Effector CD8-positive, alpha-beta T cell (primary cell): Measurements from ENCODE around the gene TSPAN31.
A peak's percentile ranks its signal among the peaks of the same experiment; 100 is the strongest.
"Not testable (repeated sequence)": the region's sequence is repeated elsewhere in the genome, so short reads cannot be mapped to it uniquely, and the experiment has no call there.

Source experiments
- DNase-seq: peaks from one replicate; lab custom pipeline; 2025; lab: John Stamatoyannopoulos, UW
- total RNA-seq, 4 experiments: gene quantifications; one replicate each; lab custom pipeline; 2026; lab: John Stamatoyannopoulos, UW

Gene TSPAN31, protein sequence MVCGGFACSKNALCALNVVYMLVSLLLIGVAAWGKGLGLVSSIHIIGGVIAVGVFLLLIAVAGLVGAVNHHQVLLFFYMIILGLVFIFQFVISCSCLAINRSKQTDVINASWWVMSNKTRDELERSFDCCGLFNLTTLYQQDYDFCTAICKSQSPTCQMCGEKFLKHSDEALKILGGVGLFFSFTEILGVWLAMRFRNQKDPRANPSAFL
- total RNA-seq = 21.7 to 44.4 (median 36.0) reads per million in 4 experiments

DNA sequence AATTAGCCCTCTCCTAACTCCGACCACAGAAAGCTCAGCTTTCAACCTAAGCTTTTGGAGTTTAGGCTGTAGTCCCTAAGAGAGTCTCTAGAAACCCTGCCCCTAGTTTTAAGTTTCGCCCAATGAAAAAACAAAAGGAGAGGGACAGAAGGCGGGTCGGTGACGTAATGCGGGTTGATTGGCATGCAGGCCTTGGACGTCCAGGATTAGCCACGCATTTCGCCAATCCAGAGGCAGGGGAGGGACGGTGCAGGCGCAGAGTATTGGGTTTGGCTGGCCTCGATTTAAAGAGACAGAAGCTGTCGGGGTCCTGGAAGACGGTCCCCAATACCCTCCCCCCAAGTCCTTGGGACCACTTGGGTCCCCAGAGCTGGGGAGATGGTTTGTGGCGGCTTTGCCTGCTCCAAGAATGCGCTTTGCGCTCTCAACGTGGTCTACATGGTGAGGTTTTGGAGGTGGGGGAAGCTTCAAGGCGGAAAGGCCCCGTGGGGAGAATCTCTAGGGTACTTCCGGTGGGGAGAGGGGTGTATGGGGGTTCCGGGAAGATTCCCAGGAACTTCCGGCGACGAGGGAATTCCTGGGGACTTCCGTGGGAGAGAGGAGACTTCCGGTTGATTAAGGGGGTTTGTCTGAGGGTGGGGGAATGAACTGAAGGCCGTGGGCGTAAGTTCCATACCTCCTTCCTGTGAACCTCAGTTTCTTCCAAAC is at the start of gene TSPAN31:
Gene TSPAN31, plus strand, starts transcription at position 263 of the 708 bp plus-strand sequence. Its CDS starts 116 bp downstream, at position 379.
- peak; percentile 88 for DNase-seq

DNA sequence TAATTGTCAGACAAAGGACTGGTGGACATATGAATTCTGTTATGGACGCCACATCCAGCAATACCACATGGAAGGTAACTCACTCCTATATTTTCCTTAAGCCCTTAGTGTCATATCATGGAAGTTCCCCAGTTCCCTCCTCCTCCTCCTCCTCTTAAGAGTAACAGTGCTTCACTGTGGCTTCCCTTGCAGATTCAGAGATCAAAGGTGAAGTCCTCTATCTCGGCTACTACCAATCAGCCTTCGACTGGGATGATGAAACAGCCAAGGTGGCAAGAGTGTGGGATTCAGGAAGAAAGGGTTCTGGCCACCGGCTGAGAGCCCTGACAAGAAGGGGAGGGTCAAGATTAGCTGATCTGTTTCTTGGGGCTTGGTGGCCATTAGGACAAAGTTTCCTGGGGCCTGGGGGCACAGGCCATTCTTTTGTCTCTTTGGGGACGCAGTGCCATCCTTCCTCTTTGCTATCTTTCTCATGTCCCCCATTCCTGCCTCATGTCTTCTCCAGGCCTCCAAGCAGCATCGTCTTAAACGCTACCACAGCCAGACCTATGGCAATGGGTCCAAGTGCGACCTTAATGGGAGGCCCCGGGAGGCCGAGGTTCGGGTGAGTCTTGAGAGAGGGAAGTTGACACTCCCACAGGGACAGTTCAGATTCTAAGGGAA is 48.9 kb upstream of the TSPAN31 start:
- no peak for DNase-seq

DNA sequence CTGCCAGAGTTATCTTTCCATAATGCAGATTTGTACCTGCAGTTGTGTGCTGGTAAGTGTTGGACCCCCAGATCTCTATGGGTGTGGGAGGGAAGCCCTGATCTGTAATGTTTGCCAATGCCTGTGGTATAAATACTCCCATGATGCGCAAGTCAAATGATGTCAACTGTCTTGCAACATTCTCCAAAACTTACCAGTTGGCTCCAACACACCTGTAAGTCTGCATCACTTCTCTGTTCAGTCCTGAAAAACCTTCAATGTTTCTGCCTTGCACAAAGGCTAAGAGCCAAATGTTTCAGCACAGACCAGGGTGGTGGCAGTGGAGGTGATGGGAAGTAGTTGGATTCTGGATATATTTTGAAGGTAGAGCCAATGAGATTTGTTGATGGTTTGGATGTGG is 47.8 kb upstream of the TSPAN31 start:
- no peak for DNase-seq

DNA sequence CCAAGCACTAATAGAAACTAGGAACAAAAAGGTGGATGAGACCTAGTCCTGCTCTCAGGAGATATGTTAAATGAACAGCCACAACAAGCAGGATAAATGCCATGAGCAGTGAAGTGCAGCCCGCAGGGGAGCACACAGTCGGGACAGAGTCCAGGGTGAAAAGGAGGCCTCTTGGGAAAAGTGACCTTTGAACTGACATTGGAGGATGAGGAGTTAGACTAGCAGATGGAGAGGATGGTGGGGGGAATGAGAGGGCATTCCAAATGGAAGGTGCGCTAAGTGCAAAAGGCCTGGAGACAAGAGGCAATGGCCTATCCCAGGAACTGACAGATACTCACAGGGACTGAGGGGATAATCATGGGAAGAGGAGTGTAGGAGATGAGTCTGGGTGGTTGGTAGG is 46.4 kb upstream of the TSPAN31 start:
- no peak for DNase-seq

DNA sequence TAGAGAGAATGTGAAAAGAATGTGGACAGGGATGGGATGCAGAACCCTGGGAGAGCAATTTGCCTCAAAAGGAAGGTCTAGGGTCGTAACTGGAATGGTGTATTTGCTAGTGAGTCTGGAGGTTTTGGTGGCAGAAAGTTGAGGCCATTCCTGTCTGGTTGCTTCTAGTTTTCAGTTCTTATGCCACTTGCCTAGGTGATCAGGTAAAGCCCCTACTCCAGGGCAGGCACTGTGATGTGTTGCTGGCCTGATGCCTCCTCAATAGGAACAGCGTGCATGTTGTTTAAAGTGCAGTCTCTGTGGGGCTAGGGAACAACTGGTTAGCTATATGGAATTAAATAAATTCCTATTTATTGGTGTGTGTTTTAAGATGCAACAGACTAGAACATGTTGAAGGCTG is 44.5 kb upstream of the TSPAN31 start:
- no peak for DNase-seq

DNA sequence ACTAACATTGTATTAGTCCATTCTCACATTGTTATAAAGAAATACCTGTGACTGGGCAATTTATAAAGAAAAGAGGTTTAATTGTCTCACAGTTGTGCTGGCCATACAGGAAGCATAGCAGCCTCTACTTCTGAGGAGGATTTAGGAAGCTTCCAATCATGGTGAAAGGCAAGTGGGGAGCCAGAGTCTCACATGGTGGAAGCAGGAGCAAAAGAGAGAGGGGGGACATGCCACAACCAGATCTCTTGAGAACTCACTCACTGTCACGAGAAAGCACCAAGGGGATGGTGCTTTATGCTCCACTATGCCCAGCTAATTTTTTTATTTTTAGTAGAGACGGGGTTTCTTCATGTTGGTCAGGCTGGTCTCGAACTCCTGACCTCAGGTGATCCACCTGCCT is 37.6 kb upstream of the TSPAN31 start:
- DNase-seq = no peak

DNA sequence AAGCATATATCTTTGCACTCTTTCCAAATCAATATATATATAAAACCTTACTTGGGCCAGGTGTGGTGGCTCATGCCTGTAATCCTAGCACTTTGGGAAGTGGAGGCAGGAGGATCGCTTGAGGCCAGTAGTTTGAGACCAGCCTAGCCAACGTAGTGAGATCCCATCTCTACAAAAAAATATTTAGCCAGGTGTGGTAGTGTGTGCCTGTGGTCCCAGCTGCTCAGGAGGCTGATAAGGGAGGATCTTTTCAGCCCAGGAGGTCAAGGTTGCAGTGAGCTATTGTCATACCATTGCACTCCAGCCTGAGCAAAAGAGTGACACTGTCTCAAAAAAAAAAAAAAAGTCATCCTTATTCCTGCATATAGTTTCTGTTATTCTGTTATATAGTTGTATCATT is 36.5 kb upstream of the TSPAN31 start:
- no peak for DNase-seq

DNA sequence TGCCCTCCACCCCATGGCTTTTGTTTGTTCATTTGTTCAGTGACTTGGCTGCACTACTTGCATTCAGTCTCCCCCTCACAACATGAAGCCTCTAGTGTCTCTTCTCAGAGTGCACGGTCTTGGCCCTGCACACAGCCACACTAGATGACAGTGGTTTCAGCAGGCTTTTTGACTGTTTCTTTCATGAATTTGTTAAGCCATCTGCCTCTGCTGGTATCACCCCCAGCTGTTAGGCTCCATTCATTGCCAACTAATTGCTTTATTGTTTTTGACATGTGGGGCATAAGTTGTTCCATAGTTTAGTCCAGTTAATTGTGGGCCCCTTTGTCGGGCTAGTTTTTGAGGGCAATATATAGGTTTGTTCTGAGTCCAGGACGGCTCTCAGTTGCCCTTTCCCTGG is 32.1 kb upstream of the TSPAN31 start:
- no peak for DNase-seq

DNA sequence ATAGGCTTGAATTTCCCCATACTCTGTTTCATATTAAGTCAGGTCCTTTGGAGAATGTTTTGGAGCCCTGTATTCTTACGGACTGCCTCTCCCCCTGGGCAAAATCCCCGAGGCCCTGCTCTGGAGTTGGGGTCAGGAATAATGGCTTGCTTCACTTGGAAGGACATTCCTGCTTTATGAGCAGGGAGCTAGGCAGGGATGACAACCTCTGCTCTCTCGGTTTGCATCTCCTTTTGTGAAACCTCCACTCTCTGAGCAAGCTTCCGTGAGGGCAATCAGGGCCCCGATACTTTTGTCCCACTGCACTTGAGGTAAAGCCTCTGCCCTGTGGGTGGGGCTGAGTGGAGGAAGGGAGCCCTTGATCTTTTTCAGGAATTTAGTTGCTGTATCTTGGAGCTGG is 31.6 kb upstream of the TSPAN31 start:
- no peak for DNase-seq

DNA sequence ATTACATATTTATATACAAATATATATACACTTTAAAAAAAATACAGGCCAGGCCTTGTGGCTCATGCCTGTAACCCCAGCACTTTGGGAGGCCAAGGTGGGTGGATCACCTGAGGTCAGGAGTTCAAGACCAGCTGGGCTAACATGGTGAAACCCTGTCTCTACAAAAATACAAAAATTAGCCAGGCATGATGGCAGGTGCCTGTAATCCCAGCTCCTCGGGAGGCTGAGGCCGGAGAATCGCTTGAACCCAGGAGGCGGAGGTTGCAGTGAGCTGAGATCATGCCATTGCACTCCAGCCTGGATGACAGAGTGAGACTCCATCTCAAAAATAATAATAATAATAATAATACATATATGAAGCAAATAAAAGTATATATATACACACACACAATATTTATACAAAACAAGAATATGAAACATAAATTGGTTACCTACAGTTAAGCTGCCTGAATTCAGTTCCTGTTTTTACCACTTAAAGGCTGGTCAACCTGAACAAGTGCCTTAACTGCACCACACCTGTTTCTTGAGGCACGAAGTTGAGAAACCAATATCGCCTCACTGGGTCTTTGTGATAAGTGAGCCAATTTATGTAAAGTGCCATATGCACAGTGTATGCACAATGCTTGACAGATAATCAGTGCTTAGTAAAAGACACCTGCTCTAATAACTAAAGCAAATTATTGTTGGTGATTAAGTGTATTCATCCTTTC is 29.6 kb upstream of the TSPAN31 start:
- DNase-seq = not testable (repeated sequence)

DNA sequence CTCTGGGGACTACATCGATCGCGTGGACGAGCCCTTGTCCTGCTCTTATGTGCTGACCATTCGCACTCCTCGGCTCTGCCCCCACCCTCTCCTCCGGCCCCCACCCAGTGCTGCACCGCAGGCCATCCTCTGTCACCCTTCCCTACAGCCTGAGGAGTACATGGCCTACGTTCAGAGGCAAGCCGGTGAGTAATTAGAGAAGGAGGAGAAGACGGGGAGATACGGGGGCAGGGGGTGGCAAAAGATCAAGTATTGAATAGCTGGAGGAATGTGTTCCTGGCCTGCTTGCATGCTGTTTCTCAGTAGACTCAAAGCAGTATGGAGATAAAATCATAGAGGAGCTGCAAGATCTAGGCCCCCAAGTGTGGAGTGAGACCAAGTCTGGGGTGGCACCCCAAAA is 29.1 kb upstream of the TSPAN31 start:
- DNase-seq = no peak

DNA sequence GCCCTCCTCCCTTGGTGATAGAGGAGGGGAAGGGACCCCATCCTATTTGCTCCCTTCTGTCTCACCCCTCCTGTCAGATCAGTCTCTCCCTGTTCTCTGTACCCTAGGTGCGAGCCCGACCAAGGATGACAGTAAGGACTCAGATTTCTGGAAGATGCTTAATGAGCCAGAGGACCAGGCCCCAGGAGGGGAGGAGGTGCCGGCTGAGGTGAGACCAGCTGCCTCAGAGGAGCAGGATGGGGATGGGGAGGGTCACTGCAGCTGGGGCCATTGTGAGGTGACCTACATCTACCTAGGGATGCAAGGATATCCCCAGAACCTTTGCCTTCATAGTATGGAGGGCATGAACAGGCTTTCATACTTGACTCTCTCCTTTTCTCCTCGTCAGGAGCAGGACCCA is 28.5 kb upstream of the TSPAN31 start:
- DNase-seq = no peak

DNA sequence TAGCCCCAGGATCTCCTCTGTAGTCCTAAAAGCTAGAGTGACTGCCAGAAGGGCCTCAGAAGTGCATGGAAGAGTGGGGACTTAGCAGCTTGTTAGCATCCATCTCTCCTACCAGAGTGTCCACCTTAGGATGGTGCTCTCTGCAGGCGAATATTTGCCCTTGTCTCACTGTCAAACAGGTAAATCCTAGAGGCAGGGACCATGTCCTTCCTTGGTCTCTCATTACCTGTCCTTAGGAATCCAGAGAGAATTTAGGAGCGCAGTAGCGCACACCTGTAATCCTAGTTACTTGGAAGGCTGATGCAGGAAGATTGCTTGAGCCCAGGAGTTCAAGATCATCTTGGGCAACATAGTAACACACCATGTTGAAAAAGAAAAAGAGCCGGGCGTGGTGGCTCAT is 27.7 kb upstream of the TSPAN31 start:
- DNase-seq = no peak

DNA sequence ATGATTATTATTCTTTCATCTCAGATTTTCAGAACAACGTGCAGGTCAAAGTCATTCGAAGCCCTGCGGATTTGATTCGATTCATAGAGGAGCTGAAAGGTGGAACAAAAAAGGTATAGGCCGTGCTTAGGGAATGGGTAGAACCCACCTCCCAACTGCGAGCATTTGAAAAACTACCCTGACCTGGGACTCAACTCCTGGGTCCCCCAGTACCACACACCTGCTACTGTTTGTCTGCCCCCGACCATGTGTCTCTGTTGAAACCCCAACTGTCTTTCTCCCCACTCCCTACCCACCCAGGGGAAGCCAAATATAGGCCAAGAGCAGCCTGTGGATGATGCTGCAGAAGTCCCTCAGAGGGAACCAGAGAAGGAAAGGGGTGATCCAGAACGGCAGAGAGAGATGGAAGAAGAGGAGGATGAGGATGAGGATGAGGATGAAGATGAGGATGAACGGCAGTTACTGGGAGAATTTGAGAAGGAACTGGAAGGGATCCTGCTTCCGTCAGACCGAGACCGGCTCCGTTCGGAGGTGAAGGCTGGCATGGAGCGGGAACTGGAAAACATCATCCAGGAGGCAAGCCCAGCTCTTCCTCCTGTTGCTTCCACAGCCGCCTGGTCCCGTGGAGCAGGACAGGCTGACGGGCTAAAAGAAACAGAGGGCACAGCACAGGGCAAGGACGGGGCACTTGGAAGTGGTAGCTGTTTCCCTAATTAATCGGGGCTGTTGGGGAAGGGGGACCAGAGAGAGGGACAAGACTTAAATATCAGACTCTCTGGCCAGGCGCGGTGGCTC is 26.8 kb upstream of the TSPAN31 start:
- DNase-seq = no peak

DNA sequence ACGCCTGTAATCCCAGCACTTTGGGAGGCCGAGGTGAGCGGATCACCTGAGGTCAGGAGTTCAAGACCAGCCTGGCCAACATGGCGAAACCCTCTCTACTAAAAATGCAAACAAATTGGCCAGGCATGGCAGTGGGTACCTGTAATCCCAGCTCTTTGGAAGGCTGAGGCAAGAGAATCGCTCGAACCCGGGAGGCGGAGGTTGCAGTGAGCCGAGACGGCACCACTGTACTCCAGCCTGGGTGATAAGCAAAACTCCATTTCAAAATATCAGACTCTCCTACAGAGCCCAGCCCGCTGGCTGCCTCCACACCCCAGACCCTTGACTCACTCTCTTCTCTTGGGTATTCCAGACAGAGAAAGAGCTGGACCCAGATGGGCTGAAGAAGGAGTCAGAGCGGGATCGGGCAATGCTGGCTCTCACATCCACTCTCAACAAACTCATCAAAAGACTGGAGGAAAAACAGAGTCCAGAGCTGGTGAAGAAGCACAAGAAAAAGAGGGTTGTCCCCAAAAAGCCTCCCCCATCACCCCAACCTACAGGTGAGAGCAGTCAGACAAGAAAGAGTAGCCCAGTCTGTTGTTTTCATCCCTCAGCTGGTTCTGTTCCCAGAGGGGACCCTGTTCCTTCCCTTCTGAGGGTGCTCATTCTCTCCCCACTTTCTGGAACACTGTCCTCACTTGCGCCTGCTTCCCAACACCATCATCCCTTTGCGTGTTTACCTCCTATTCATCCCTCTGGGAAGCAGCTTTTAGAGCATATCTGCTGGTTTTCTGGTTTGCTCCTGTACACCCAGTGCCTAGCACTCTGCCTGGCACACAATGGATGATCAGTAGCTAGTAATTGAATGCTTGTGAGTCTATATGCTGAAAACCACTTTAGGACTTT is 26.0 kb upstream of the TSPAN31 start:
- DNase-seq = no peak

DNA sequence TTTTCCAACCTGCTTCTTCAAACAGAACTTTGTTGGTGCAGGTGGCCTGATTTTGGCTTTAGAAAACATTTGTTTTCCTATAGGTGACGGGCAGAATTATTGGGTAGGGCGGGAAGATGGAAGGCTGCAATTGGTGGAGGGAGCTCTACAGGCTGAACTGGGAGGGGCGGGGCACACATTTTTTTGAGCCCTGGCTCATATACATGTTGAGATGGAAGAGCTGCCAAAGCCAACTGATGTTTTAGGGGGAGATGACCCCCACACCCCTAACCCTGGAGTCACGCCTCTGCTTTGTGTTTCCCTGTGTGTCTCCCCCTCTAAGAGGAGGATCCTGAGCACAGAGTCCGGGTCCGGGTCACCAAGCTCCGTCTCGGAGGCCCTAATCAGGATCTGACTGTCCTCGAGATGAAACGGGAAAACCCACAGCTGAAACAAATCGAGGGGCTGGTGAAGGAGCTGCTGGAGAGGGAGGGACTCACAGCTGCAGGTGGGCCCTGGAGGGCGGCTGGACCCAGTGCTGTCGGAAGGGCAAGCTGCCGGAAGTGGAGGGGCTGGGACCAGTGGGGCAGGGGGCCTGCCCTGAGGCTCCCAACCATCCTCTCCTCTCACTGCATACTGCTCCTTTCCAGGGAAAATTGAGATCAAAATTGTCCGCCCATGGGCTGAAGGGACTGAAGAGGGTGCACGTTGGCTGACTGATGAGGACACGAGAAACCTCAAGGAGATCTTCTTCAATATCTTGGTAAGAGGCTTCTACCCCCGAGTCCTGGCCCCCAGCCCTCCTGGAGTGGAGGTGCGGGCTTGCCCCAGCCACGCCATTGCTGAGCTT is 24.8 kb upstream of the TSPAN31 start:
- no peak for DNase-seq

DNA sequence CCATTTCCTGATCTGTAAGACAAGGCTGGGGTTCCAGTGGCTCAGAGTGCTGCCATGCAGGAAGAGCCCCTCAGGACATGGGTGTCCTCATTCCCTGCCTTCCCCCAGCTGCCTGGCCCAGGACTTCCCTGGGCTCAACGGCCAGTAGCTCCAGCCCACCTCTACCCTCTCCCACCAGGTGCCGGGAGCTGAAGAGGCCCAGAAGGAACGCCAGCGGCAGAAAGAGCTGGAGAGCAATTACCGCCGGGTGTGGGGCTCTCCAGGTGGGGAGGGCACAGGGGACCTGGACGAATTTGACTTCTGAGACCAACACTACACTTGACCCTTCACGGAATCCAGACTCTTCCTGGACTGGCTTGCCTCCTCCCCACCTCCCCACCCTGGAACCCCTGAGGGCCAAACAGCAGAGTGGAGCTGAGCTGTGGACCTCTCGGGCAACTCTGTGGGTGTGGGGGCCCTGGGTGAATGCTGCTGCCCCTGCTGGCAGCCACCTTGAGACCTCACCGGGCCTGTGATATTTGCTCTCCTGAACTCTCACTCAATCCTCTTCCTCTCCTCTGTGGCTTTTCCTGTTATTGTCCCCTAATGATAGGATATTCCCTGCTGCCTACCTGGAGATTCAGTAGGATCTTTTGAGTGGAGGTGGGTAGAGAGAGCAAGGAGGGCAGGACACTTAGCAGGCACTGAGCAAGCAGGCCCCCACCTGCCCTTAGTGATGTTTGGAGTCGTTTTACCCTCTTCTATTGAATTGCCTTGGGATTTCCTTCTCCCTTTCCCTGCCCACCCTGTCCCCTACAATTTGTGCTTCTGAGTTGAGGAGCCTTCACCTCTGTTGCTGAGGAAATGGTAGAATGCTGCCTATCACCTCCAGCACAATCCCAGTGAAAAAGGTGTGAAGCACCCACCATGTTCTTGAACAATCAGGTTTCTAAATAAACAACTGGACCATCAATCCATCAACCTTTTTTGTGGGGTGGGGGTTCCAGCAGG is 23.9 kb upstream of the TSPAN31 start:
- no peak for DNase-seq

DNA sequence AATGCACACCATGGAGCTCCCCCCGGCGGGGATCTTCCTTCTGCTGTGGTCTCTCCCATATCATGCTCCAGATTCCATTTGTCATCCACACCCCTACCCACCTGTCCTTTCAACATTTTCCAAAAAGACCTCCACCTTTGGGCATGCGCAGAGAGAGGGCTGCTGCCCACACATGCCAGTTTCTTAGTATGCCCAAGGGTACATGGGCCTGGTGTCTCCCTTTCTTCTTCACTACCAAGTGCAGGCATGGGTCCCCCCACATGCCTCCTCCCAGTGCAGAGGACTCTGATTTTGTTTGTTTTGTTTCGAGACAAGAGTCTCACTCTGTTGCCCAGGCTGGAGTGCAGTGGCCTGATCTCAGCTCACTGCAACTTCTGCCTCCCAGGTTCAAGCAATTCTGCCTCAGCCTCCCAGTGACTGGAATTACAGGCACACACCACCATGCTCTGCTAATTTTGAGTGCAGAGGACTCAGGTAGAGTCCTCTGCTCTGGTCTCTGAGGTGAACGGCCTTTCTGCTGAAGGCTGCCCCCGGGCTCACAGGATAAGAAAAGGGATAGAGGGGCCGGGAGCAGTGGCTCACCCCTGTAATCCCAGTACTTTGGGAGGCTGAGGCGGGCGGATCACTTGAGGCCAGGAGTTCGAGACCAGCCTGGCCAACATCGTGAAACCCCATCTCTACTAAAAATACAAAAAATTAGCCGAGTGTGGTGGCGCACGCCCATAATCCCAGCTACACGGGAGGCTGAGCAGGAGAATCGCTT is 22.8 kb upstream of the TSPAN31 start:
- not testable (repeated sequence) for DNase-seq
